Nephron progenitor cell (in vitro differentiated cells): ENCODE results near the gene LPXN.

ENCODE experiments used
- DNase-seq: peaks from one replicate; pipeline ENCODE4 v3.0.0; 2021
- H3K27ac Mint-ChIP-seq: 2 replicates; pipeline ENCODE4 v1.8.0; 2021; ENCODE audit warnings: mild to moderate bottlenecking, moderate library complexity, mixed read lengths
- H3K27me3 Mint-ChIP-seq: 2 replicates; pipeline ENCODE4 v1.8.0; 2021; ENCODE audit warnings: mild to moderate bottlenecking, low read depth, mixed read lengths; ENCODE audit not compliant: poor library complexity
- H3K36me3 Mint-ChIP-seq: 2 replicates; pipeline ENCODE4 v1.8.0; 2021; ENCODE audit warnings: low read depth, mixed read lengths
- H3K4me1 Mint-ChIP-seq: 2 replicates; pipeline ENCODE4 v1.8.0; 2021; ENCODE audit warnings: mixed read lengths
- H3K4me3 Mint-ChIP-seq: 2 replicates; pipeline ENCODE4 v1.8.0; 2021; ENCODE audit warnings: mild to moderate bottlenecking, moderate library complexity, mixed read lengths
- H3K9me3 Mint-ChIP-seq: 2 replicates; pipeline ENCODE4 v1.8.0; 2021; ENCODE audit warnings: mild to moderate bottlenecking, moderate library complexity, mixed read lengths
- CTCF ChIP-seq: fragments of 200-600 bp; sonication (generic); IDR thresholded peaks from 2 replicates; pipeline ENCODE4 v1.5.0; 2021; ENCODE audit warnings: antibody characterized with exemption

LPXN gene

DNA sequence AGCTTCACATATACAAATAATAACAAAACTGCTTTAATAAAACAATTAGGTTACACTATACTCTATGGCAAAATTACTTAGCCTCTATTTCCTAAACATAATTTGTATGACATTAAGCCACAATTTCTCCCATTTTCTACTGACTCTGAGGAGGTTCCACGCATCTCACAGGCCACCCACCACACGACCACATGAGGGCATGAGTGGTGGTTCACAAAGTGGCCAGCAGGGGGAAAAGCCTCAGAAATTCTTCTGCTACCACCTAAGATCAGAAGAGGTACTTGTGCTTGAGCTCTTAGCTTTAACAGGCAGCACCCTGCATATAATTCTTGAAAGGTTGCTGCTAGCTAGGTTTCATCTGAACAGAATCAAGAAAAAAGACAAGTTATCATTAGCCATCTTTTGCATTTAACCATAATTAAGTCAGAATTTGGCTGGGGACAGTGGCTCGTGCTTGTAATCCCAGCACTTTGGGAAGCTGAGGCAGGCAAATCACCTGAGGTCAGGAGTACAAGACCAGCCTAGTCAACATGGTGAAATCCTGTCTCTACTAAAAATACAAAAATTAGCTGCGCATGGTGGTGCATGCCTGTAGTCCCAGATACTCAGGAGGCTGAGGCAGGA is 7.7 kb downstream of the LPXN start:
- DNase-seq, result peak; percentile 73
- Mint-ChIP-seq H3K4me3 (no peak overlapping the region), H3K9me3 (no peaks in the 10 kb centered on the region), H3K27me3 (peaks cover 2% of the 10 kb centered on the region), H3K36me3 (peaks cover 12% of the 10 kb centered on the region), H3K27ac (no peak overlapping the region), H3K4me1 (no peaks in the 10 kb centered on the region)
- TF ChIP-seq CTCF, result peak; percentile 80

DNA sequence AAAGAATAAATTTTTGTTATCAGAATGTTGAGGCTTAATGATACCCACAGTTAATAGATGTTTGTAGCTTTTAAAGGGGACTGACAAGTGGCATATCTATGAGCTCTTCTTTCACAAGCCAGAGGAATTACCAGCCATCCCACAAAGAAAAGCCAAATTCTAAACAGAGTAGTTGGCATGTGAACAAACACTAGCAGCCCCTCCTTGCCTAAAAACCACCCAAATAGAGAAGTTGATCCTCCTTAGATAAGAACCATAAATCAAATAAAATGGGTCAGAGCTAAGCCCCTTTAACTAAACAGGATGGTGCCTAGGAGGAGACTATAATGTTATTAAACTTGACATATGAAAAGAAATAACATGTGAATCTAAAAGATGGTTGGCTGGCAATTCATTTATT is 11.4 kb downstream of the LPXN start:
- DNase-seq, result no peak
- Mint-ChIP-seq H3K9me3 (no peaks in the 10 kb centered on the region), H3K27me3 (peaks cover 2% of the 10 kb centered on the region), H3K27ac (no peak overlapping the region), H3K4me3 (no peak overlapping the region), H3K4me1 (peaks cover 7% of the 10 kb centered on the region), H3K36me3 (no peaks in the 10 kb centered on the region)
- no peak for TF ChIP-seq CTCF

DNA sequence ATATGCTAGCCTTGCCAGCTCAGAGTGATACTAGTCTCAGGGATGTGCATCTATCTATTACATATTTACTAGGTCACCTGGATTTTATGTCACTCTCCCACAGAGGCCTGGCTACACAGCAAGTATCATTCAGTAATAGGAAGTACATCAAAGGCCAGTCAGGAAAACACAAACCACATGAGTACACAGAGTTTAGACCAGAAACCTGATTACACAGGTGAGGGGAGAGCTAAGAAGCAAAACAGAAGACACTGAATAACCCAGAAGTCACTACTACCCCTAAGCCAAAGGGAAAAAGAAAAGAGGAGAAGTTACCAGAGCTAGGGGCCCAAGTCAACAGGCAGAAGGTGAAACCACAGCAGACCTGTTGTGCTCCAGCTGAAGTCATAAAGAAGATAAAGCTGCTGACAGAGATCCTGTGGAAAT is 13.3 kb downstream of the LPXN start:
- no peak for DNase-seq
- H3K9me3 Mint-ChIP-seq, result no peaks in the 10 kb centered on the region
- peaks cover 2% of the 10 kb centered on the region for H3K27me3 Mint-ChIP-seq
- H3K27ac Mint-ChIP-seq, result peak overlapping the region; percentile 18
- no peak for TF ChIP-seq CTCF
- H3K36me3 Mint-ChIP-seq, result no peaks in the 10 kb centered on the region
- no peak overlapping the region for H3K4me3 Mint-ChIP-seq
- H3K4me1 Mint-ChIP-seq, result peaks cover 7% of the 10 kb centered on the region

DNA sequence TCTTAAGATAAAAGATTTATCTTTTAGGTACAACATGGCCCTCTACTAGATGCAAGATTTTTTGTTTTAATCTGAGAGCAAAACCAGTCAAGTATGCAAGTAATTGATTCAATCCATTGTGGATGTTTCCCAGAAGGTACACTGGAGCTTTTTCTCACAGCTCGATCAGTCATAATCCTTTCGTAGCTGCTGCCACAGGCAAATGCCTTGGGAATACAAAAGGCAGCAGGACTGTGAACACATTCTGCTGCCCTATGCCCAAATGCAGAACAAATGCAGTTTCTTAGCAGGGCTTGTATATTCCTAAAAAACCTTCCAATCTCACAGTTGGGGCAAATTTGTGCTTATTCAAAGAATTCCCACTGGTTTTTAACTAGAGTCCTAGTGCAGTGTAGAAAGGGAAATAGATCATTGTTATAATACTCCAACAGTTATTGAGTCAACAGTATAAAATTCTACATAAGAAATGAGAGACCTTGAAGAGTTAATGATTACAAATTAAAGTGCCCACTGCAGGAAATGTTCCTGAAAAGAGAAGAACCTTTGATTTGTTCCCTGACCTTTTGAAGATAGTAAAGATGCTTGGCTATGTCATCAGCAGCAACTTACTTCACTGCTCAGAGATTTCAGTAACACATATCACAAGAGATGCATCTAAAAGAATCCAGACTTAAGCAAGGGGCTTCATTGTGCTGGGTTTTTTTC is 14.1 kb downstream of the LPXN start:
- Mint-ChIP-seq H3K9me3 (no peaks in the 10 kb centered on the region), H3K36me3 (no peaks in the 10 kb centered on the region), H3K4me1 (peaks cover 7% of the 10 kb centered on the region), H3K27me3 (peaks cover 2% of the 10 kb centered on the region), H3K4me3 (no peak overlapping the region), H3K27ac (no peak overlapping the region)
- no peak for TF ChIP-seq CTCF
- DNase-seq, result no peak

- TF ChIP-seq CTCF, result no peak
- H3K27me3 Mint-ChIP-seq, result peaks cover 2% of the 10 kb centered on the region
- no peak overlapping the region for H3K4me3 Mint-ChIP-seq
- H3K27ac Mint-ChIP-seq, result no peak overlapping the region
- no peak for DNase-seq
- H3K36me3 Mint-ChIP-seq, result no peaks in the 10 kb centered on the region
- no peaks in the 10 kb centered on the region for H3K9me3 Mint-ChIP-seq
- H3K4me1 Mint-ChIP-seq, result peaks cover 7% of the 10 kb centered on the region
These were observed 14.8 kb downstream of the LPXN start for GRCh38 chr11:58560842-58561241.

DNA sequence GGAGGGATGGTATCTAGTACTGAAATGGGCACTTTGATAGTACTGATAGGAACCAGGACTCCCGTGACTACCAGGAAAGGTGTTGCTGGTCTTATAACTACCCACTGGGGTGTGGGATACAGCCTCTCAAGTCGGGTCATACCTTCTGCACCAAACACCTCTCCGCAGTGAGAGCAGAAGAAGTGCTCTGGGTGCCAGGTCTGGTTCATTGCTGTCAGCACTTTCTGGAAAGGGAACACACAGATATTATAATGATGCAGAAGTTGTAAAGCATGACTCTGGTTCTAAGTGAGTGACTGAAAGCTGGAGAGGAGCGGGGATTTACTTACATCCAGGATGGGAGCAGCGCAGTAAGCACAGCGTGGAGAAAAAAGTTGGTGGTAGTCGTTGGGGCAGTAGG is 26.0 kb downstream of the LPXN start:
- no peak for TF ChIP-seq CTCF
- Mint-ChIP-seq H3K36me3 (peaks cover 49% of the 10 kb centered on the region), H3K4me1 (no peaks in the 10 kb centered on the region), H3K9me3 (no peaks in the 10 kb centered on the region), H3K27me3 (no peaks in the 10 kb centered on the region), H3K27ac (no peak overlapping the region), H3K4me3 (no peak overlapping the region)
- DNase-seq, result no peak
